ENCODE measurements around the gene PPIG.
"Not testable (repeated sequence)": the region's sequence is repeated elsewhere in the genome, so short reads cannot be mapped to it uniquely, and the experiment has no call there.

The PPIG gene

DNA sequence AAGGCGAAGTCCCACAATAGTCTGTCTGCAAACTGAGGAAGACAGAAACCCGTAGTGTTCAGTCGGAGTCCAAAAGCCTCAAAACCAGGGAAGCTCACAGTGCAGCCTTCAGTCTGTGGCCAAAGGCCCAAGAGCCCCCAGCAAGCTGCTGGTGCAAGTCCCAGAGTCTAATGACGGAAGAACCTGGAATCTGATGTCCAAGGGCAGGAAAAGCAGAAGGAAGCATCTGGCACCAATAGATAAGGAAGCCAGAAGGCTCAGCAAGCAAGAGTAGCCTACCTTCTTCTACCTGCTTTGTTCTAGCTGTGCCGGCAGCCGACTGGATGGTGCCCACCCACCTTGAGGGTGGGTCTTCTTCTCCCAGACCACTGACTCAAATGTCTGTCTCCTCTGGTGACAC is 88.3 kb downstream of the PPIG start:
- Histone ChIP-seq H3K4me3 (ENCODE audit: low read length in 2 of 2) (no peak overlapping the region), H3K27me3 (ENCODE audit: control insufficient read depth in 2 of 2, insufficient read depth in 2 of 2, low read length in 2 of 2) (no peaks in the 10 kb centered on the region), H3K9ac (ENCODE audit: low read depth in 1 of 2, low read length in 2 of 2) (no peak overlapping the region)

DNA sequence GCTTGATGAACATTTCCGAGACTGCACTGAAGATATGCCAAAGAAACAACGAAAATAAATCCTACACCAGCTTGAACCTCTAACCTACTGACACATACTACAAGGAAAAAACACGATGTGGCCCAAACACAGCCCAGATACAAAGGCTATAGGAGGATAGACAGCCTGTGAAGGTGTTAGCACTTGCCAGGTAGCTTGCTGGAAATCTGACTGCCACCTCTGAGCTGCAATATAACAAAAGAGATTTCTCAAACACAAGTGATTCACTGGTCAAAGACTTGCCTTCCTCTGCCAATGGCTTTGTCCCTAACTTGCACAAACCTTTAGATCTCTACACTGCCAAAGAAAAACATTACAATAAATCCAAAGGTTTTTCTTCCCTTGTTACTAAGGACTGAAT is 89.0 kb downstream of the PPIG start:
- Histone ChIP-seq H3K9me3 (ENCODE audit: control insufficient read depth in 2 of 2, low read length in 2 of 2) (no peaks in the 10 kb centered on the region), H3K36me3 (ENCODE audit: control insufficient read depth in 2 of 2, insufficient read depth in 2 of 2, low read length in 2 of 2) (no peaks in the 10 kb centered on the region), H3K27ac (ENCODE audit: low read depth in 2 of 2, low read length in 2 of 2) (no peak overlapping the region), H3K4me3 (ENCODE audit: low read length in 2 of 2) (no peak overlapping the region), H3K27me3 (ENCODE audit: control insufficient read depth in 2 of 2, insufficient read depth in 2 of 2, low read length in 2 of 2) (no peaks in the 10 kb centered on the region), H3K4me1 (ENCODE audit: control insufficient read depth in 2 of 2, insufficient read depth in 2 of 2, low read length in 2 of 2) (no peaks in the 10 kb centered on the region), H3K9ac (ENCODE audit: low read depth in 1 of 2, low read length in 2 of 2) (no peak overlapping the region)

More for the DNA sequence above, 88.3 kb downstream of the PPIG start:
- no peaks in the 10 kb centered on the region for H3K4me1 ChIP-seq (ENCODE audit: control insufficient read depth in 2 of 2, insufficient read depth in 2 of 2, low read length in 2 of 2)
- no peaks in the 10 kb centered on the region for H3K36me3 ChIP-seq (ENCODE audit: control insufficient read depth in 2 of 2, insufficient read depth in 2 of 2, low read length in 2 of 2)
- H3K9me3 ChIP-seq (ENCODE audit: control insufficient read depth in 2 of 2, low read length in 2 of 2) = no peaks in the 10 kb centered on the region
- H3K27ac ChIP-seq (ENCODE audit: low read depth in 2 of 2, low read length in 2 of 2) = no peak overlapping the region

DNA sequence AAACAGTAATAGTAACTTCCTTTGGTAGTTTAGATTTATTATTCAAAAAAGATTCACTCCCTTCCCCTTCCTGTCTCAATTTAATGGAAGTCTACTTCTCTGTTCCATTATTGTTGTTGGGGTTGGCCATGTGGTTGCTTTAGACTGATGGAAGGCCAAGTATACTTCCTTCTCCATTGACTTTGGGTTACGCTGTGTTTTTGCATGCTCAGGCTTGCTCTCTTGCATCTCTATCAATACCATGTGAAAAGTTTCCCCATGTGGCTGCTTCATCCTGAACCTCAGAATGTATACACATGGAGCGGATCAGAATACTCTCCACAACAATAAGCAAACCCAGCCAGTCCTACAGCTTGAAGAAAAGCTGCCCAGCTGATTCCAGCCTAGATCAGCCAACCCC is 89.8 kb downstream of the PPIG start:
- no peaks in the 10 kb centered on the region for H3K4me1 ChIP-seq (ENCODE audit: control insufficient read depth in 2 of 2, insufficient read depth in 2 of 2, low read length in 2 of 2)
- H3K36me3 ChIP-seq (ENCODE audit: control insufficient read depth in 2 of 2, insufficient read depth in 2 of 2, low read length in 2 of 2) = no peaks in the 10 kb centered on the region
- H3K9ac ChIP-seq (ENCODE audit: low read depth in 1 of 2, low read length in 2 of 2) = no peak overlapping the region
- no peak overlapping the region for H3K4me3 ChIP-seq (ENCODE audit: low read length in 2 of 2)
- H3K27me3 ChIP-seq (ENCODE audit: control insufficient read depth in 2 of 2, insufficient read depth in 2 of 2, low read length in 2 of 2) = no peaks in the 10 kb centered on the region
- H3K9me3 ChIP-seq (ENCODE audit: control insufficient read depth in 2 of 2, low read length in 2 of 2) = no peaks in the 10 kb centered on the region
- no peak overlapping the region for H3K27ac ChIP-seq (ENCODE audit: low read depth in 2 of 2, low read length in 2 of 2)

DNA sequence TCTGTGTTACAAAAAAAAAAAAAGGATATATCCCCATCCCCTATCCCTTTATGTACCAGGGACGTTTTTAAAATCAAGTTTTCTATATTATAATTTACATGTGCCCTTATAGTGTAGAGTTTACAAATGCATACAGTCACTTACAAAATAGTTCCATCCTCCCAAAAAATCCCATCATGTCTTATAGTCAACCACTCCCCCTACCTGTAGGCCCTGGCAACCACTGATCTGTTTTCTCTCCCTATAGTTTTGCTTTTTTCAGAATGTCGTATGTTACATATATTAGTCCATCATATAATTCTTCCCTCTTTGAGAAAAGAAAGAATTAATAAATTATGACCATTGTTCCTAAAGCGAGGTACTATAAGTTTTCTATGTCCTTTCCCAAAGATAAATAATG is 92.2 kb downstream of the PPIG start:
- H3K27me3 ChIP-seq (ENCODE audit: control insufficient read depth in 2 of 2, insufficient read depth in 2 of 2, low read length in 2 of 2) = no peaks in the 10 kb centered on the region
- no peak overlapping the region for H3K4me3 ChIP-seq (ENCODE audit: low read length in 2 of 2)
- no peak overlapping the region for H3K9ac ChIP-seq (ENCODE audit: low read depth in 1 of 2, low read length in 2 of 2)
- no peak overlapping the region for H3K27ac ChIP-seq (ENCODE audit: low read depth in 2 of 2, low read length in 2 of 2)
- H3K36me3 ChIP-seq (ENCODE audit: control insufficient read depth in 2 of 2, insufficient read depth in 2 of 2, low read length in 2 of 2) = no peaks in the 10 kb centered on the region
- H3K9me3 ChIP-seq (ENCODE audit: control insufficient read depth in 2 of 2, low read length in 2 of 2) = no peaks in the 10 kb centered on the region
- H3K4me1 ChIP-seq (ENCODE audit: control insufficient read depth in 2 of 2, insufficient read depth in 2 of 2, low read length in 2 of 2) = no peaks in the 10 kb centered on the region

DNA sequence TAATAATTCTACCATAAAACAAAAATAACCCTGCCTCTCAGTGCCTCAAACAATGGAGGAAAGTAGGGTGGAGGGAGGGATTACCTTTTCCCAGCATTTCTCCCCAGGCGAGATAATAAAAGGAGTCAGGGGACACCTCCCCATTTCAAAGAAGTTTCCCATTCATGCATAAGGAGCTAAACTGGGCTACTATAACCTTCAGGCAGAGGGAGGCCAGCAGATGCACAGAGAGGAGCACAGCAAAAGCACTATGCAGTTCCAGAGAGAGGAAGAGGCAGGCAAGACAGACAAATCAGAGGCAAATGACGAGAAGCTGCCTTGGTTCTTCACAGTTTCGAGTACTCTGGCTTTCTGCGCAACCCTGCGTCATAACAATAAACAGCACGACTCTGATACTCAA is 92.7 kb downstream of the PPIG start:
- Histone ChIP-seq H3K27me3 (ENCODE audit: control insufficient read depth in 2 of 2, insufficient read depth in 2 of 2, low read length in 2 of 2) (no peaks in the 10 kb centered on the region), H3K27ac (ENCODE audit: low read depth in 2 of 2, low read length in 2 of 2) (no peak overlapping the region), H3K9me3 (ENCODE audit: control insufficient read depth in 2 of 2, low read length in 2 of 2) (no peaks in the 10 kb centered on the region), H3K4me1 (ENCODE audit: control insufficient read depth in 2 of 2, insufficient read depth in 2 of 2, low read length in 2 of 2) (no peaks in the 10 kb centered on the region), H3K4me3 (ENCODE audit: low read length in 2 of 2) (no peak overlapping the region), H3K9ac (ENCODE audit: low read depth in 1 of 2, low read length in 2 of 2) (no peak overlapping the region), H3K36me3 (ENCODE audit: control insufficient read depth in 2 of 2, insufficient read depth in 2 of 2, low read length in 2 of 2) (no peaks in the 10 kb centered on the region)

DNA sequence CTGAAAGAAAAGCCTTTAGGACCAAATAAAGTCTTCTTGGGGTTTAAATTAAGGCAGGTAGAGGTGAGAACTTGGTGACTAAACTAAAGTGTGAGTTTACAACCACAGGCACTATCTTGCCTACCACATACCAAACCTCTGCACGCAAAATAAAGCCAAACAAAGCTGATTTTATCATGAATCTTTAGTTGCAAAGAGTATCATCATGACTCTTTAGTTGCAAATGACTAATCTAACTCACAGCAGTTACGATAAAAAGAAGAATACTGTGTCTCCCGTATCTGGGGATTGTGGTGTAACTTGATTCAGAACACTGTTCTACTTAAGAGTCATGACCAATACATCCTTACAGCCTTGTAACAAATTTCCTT is 98.9 kb downstream of the PPIG start:
- Histone ChIP-seq H3K27me3 (ENCODE audit: control insufficient read depth in 2 of 2, insufficient read depth in 2 of 2, low read length in 2 of 2) (no peaks in the 10 kb centered on the region), H3K36me3 (ENCODE audit: control insufficient read depth in 2 of 2, insufficient read depth in 2 of 2, low read length in 2 of 2) (no peaks in the 10 kb centered on the region), H3K9ac (ENCODE audit: low read depth in 1 of 2, low read length in 2 of 2) (no peak overlapping the region), H3K4me3 (ENCODE audit: low read length in 2 of 2) (no peak overlapping the region), H3K4me1 (ENCODE audit: control insufficient read depth in 2 of 2, insufficient read depth in 2 of 2, low read length in 2 of 2) (no peaks in the 10 kb centered on the region), H3K9me3 (ENCODE audit: control insufficient read depth in 2 of 2, low read length in 2 of 2) (no peaks in the 10 kb centered on the region), H3K27ac (ENCODE audit: low read depth in 2 of 2, low read length in 2 of 2) (no peak overlapping the region)

DNA sequence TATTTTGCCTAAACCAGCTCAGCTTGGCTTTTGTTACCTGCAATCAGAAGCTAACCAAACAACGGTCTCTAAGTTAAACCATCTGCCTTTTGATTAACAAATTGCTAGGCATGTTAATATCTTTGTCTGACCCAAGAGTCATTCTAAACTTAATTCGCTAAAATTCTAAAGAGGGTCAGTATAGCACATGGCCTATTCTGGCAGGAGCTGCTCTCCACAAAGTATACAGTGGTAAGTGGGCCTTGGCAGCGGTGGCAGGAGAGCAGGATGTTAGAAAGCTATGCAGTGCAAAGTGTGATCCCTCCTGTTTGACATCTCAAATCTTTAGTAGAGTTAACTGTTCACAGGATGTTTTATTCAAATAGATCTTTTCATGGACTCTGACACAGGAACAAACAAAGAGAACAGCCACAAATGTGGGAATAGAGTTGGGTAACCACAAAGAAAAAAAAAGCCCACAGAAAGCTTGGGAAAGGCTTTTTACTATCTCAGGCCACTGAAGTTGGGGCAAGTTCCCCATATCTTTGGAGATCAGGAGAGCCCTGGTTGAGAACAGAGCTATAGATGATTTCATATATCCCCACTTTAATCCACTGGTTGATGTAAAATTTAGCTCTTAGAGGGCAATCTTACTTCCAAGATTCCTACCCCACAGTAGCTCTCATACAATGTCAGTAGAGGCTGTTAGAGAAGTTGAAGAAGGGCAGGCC is 99.4 kb downstream of the PPIG start:
- Histone ChIP-seq H3K27ac (ENCODE audit: low read depth in 2 of 2, low read length in 2 of 2) (no peak overlapping the region), H3K9ac (ENCODE audit: low read depth in 1 of 2, low read length in 2 of 2) (no peak overlapping the region), H3K4me1 (ENCODE audit: control insufficient read depth in 2 of 2, insufficient read depth in 2 of 2, low read length in 2 of 2) (no peaks in the 10 kb centered on the region), H3K27me3 (ENCODE audit: control insufficient read depth in 2 of 2, insufficient read depth in 2 of 2, low read length in 2 of 2) (no peaks in the 10 kb centered on the region), H3K4me3 (ENCODE audit: low read length in 2 of 2) (no peak overlapping the region), H3K9me3 (ENCODE audit: control insufficient read depth in 2 of 2, low read length in 2 of 2) (no peaks in the 10 kb centered on the region), H3K36me3 (ENCODE audit: control insufficient read depth in 2 of 2, insufficient read depth in 2 of 2, low read length in 2 of 2) (no peaks in the 10 kb centered on the region)

DNA sequence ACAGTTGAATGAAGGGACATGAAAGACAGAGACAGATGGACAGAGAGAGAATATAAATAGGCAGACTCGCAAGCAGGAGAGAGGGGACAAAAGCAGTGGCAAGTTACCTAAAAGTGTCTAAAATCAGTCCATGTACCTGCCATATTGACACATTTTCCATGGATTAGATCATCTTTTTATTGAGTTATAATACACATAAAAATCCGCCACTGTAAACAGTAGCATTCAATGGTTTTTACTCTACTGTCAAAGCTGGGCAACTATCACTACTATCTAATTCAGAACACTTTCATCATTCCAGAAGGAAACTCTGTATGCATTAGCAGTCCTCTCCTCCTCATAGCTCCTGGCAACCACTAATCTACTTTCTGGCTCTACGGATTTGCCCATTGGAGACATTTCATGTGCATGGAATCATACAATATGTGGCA is 100.0 kb downstream of the PPIG start:
- H3K4me3 ChIP-seq (ENCODE audit: low read length in 2 of 2) = no peak overlapping the region
- no peak overlapping the region for H3K9ac ChIP-seq (ENCODE audit: low read depth in 1 of 2, low read length in 2 of 2)
- H3K27ac ChIP-seq (ENCODE audit: low read depth in 2 of 2, low read length in 2 of 2) = no peak overlapping the region
- no peaks in the 10 kb centered on the region for H3K9me3 ChIP-seq (ENCODE audit: control insufficient read depth in 2 of 2, low read length in 2 of 2)
- H3K4me1 ChIP-seq (ENCODE audit: control insufficient read depth in 2 of 2, insufficient read depth in 2 of 2, low read length in 2 of 2) = no peaks in the 10 kb centered on the region
- H3K27me3 ChIP-seq (ENCODE audit: control insufficient read depth in 2 of 2, insufficient read depth in 2 of 2, low read length in 2 of 2) = no peaks in the 10 kb centered on the region
- no peaks in the 10 kb centered on the region for H3K36me3 ChIP-seq (ENCODE audit: control insufficient read depth in 2 of 2, insufficient read depth in 2 of 2, low read length in 2 of 2)

DNA sequence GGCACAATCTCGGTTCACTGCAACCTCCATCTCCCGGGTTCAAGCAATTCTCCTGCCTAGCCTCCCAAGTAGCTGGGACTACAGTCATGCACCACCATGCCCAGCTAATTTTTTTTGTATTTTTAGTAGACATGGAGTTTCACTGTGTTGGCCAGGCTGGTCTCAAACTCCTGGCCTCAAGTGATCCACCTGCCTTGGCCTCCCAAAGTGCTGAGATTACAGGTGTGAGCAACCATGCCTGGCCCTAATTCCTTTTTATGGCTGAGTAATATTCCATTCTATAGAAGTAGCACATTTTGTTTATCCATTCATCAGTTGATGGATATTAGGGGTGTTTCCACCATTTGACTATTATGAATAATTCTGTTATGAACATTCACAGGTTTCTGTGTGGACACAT is 100.6 kb downstream of the PPIG start:
- not testable (repeated sequence) for H3K9me3 ChIP-seq (ENCODE audit: control insufficient read depth in 2 of 2, low read length in 2 of 2); H3K27ac ChIP-seq (ENCODE audit: low read depth in 2 of 2, low read length in 2 of 2); H3K4me3 ChIP-seq (ENCODE audit: low read length in 2 of 2)

DNA sequence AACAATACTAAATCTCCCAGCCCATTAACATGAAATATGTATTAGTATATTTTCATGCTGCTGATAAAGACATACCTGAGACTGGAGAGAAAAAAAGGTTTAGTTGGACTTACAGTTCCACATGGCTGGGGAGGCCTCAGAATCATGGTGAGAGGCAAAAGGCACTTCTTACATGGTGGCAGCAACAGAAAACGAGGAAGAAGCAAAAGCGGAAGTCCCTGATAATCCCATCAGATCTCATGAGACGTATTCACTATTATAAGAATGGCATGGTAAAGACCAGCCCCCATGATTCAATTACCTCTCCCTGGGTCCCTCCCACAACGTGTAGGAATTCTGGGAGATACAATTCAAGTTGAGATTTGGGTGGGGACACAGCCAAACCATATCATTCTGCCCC is 102.7 kb downstream of the PPIG start:
- H3K36me3 ChIP-seq (ENCODE audit: control insufficient read depth in 2 of 2, insufficient read depth in 2 of 2, low read length in 2 of 2); H3K9ac ChIP-seq (ENCODE audit: low read depth in 1 of 2, low read length in 2 of 2); H3K9me3 ChIP-seq (ENCODE audit: control insufficient read depth in 2 of 2, low read length in 2 of 2); H3K4me1 ChIP-seq (ENCODE audit: control insufficient read depth in 2 of 2, insufficient read depth in 2 of 2, low read length in 2 of 2); H3K27me3 ChIP-seq (ENCODE audit: control insufficient read depth in 2 of 2, insufficient read depth in 2 of 2, low read length in 2 of 2); H3K4me3 ChIP-seq (ENCODE audit: low read length in 2 of 2); H3K27ac ChIP-seq (ENCODE audit: low read depth in 2 of 2, low read length in 2 of 2): not testable (repeated sequence)

More for the DNA sequence above, 100.6 kb downstream of the PPIG start:
- H3K9ac ChIP-seq (ENCODE audit: low read depth in 1 of 2, low read length in 2 of 2); H3K27me3 ChIP-seq (ENCODE audit: control insufficient read depth in 2 of 2, insufficient read depth in 2 of 2, low read length in 2 of 2); H3K36me3 ChIP-seq (ENCODE audit: control insufficient read depth in 2 of 2, insufficient read depth in 2 of 2, low read length in 2 of 2); H3K4me1 ChIP-seq (ENCODE audit: control insufficient read depth in 2 of 2, insufficient read depth in 2 of 2, low read length in 2 of 2): not testable (repeated sequence)

DNA sequence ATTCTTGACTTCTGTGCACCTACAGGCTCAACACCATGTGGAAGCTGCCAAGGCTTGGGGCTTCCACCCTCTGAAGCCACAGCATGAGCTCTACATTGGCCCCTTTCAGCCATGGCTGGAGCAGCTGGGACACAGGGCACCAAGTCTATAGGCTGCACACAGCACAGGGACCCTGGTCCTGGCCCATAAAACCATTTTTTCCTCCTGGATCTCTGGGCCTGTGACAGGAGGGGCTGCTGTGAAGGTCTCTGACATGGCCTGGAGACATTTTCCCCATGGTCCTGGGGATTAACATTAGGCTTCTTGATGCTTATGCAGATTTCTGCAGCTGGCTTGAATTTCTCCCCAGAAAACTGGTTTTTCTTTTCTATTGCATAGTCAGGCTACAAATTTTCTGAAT is 103.8 kb downstream of the PPIG start:
- H3K4me1 ChIP-seq (ENCODE audit: control insufficient read depth in 2 of 2, insufficient read depth in 2 of 2, low read length in 2 of 2); H3K9ac ChIP-seq (ENCODE audit: low read depth in 1 of 2, low read length in 2 of 2); H3K4me3 ChIP-seq (ENCODE audit: low read length in 2 of 2); H3K36me3 ChIP-seq (ENCODE audit: control insufficient read depth in 2 of 2, insufficient read depth in 2 of 2, low read length in 2 of 2); H3K27me3 ChIP-seq (ENCODE audit: control insufficient read depth in 2 of 2, insufficient read depth in 2 of 2, low read length in 2 of 2); H3K27ac ChIP-seq (ENCODE audit: low read depth in 2 of 2, low read length in 2 of 2); H3K9me3 ChIP-seq (ENCODE audit: control insufficient read depth in 2 of 2, low read length in 2 of 2): not testable (repeated sequence)

Measured in mucosa of rectum (tissue), 2 donors.